Gastrocnemius medialis (tissue), 4 donors: ENCODE measurements around the gene NFIA.

ENCODE experiments used
- POLR2A ChIP-seq, 2 donors: fragments of 450-650 bp; IDR thresholded peaks; one replicate each; pipeline ENCODE4 v1.6.1; 2017; ENCODE audit warnings: antibody characterized with exemption in 2 of 2, mild to moderate bottlenecking in 2 of 2, moderate library complexity in 2 of 2
- TF ChIP-seq, protein P1 (sequence below), 5 experiments: fragments of 450-650 bp in 3 of 5; fragments of 200-600 bp in 2 of 5; sonication (generic) in 2 of 5; IDR thresholded peaks in 4 of 5; conservative IDR thresholded peaks in 1 of 5; 1 replicate in 4 of 5; 2 replicates in 1 of 5; pipeline ENCODE4 v1.5.1; 2016 to 2019; ENCODE audit warnings: antibody characterized with exemption in 5 of 5, mild to moderate bottlenecking in 3 of 5, moderate library complexity in 3 of 5

DNA sequence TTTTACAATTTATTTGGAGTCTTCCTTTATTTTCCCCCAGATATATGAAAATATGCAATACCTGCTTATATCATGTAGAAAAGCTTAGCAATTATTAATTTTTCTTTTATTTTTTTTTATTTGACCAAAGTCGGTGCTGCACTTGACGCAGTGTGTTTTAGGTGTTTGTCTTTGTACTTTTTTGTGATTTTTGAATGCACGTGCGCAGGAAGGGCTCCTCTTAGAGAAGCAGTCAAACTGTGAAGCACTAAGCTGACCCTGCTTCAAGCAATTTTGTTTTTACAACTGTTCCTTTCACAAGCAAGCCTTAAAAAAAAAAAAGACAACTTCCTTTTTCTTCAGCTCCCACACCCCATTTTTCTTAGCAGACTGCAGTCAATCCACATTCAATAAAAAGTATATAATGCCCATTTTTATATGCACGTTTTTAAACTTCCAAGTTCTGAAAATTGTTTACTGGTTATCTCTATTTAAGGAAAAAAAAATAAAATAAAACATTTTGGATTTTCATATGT lies 375.2 kb downstream of the NFIA start:
- TF ChIP-seq, protein P1, sequence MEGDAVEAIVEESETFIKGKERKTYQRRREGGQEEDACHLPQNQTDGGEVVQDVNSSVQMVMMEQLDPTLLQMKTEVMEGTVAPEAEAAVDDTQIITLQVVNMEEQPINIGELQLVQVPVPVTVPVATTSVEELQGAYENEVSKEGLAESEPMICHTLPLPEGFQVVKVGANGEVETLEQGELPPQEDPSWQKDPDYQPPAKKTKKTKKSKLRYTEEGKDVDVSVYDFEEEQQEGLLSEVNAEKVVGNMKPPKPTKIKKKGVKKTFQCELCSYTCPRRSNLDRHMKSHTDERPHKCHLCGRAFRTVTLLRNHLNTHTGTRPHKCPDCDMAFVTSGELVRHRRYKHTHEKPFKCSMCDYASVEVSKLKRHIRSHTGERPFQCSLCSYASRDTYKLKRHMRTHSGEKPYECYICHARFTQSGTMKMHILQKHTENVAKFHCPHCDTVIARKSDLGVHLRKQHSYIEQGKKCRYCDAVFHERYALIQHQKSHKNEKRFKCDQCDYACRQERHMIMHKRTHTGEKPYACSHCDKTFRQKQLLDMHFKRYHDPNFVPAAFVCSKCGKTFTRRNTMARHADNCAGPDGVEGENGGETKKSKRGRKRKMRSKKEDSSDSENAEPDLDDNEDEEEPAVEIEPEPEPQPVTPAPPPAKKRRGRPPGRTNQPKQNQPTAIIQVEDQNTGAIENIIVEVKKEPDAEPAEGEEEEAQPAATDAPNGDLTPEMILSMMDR (IDR thresholded peaks at IDR 0.05 in 4 of 5, conservative IDR thresholded peaks at IDR 0.05 in 1 of 5) = no peak
- TF ChIP-seq POLR2A (IDR thresholded peaks at IDR 0.05) = no peak
